Left lung (tissue), 10 donors: ENCODE measurements around the gene TECPR1. TPM values are rescaled to one million over a fixed set of nuclear protein-coding genes. Genes with fewer than 3 reads are reported as not detected.
A peak's percentile ranks its signal among the peaks of the same experiment; 100 is the strongest.

Experiments used
- ATAC-seq: fragments of 200-7000 bp; cut with Tn5 transposase; one replicate; pipeline ENCODE4 v1.9.1; 2020; ENCODE audit warnings: moderate library complexity
- DNase-seq, 4 donors: peaks; one replicate each; pipeline ENCODE4 v3.0.0-alpha.2; 2013 to 2020
- H3K27ac ChIP-seq, 2 donors: fragments of 200-600 bp; sonication (generic) in 1 of 2; one replicate each; pipeline versions ENCODE4 v1.5.0 to v1.8.0; 2020 to 2021
- H3K27me3 ChIP-seq, 2 donors: fragments of 200-600 bp; sonication (generic) in 1 of 2; one replicate each; pipeline versions ENCODE4 v1.5.0 to v1.8.0; 2020 to 2021
- H3K36me3 ChIP-seq, 2 donors: fragments of 200-600 bp; sonication (generic) in 1 of 2; one replicate each; pipeline versions ENCODE4 v1.5.0 to v1.8.0; 2020 to 2021
- H3K4me1 ChIP-seq, 2 donors: fragments of 200-600 bp; one replicate each; pipeline ENCODE4 v1.8.0; 2021
- H3K4me3 ChIP-seq, 2 donors: fragments of 200-600 bp; sonication (generic) in 1 of 2; one replicate each; pipeline versions ENCODE4 v1.5.0 to v1.8.0; 2020 to 2021; ENCODE audit warnings: mild to moderate bottlenecking in 1 of 2
- H3K9me3 ChIP-seq, 2 donors: fragments of 200-600 bp; sonication (generic) in 1 of 2; one replicate each; pipeline versions ENCODE4 v1.5.0 to v1.8.0; 2020 to 2021
- intact Hi-C, 2 donors: fragments of 100-400 bp; cut with DNase I; formaldehyde crosslinking; loops; one replicate each; pipeline versions ENCODE4 v1.11.2 to v1.14.2; 2022
- polyA plus RNA-seq, 6 donors: library from polyadenylated mRNA; unstranded; fragments of 120-200 nt; gene quantifications; one replicate each; pipeline ENCODE4 v1.2.1, GENCODE V29; 2013; ENCODE audit not compliant: insufficient read length in 6 of 6
- total RNA-seq, 2 donors: library from RNA; stranded (reverse); fragmentation: NEBNext Ultra II Directional; extraction: Animal tissue kit (Norgen Biotek cat#: 25700); gene quantifications; one replicate each; pipeline ENCODE4 v1.2.1, GENCODE V29; 2021
- TF ChIP-seq, protein P1 (sequence below), 2 donors: fragments of 200-600 bp; sonication (generic) in 1 of 2; IDR thresholded peaks; one replicate each; pipeline versions ENCODE4 v1.5.0 to v1.8.0; 2021; ENCODE audit warnings: antibody characterized with exemption in 2 of 2
- donor health status: DM: no; HTN: yes; CAD: no.
- donor health status: DM: no; HTN: no; CAD: no.

TECPR1 gene
- total and polyA plus RNA-seq, 8 donors, result 24.5 to 67.4 (median 28.7) TPM

GRCh38 chr7:98280791-98281756 lies 29.0 kb upstream of the TECPR1 start, which contains the start of gene BRI3:
Gene BRI3, plus strand, starts transcription at chr7:98281686. Its CDS starts 110 bp downstream, at chr7:98281796.
- peaks cover 23 to 59% of the 10 kb centered on the region in 2 donors for H3K4me1 ChIP-seq
- H3K27ac ChIP-seq, result peak within 1 kb of the TSS; percentile 95 to 97
- H3K27me3 ChIP-seq, result no peaks in the 10 kb centered on the region
- TF ChIP-seq, protein P1, sequence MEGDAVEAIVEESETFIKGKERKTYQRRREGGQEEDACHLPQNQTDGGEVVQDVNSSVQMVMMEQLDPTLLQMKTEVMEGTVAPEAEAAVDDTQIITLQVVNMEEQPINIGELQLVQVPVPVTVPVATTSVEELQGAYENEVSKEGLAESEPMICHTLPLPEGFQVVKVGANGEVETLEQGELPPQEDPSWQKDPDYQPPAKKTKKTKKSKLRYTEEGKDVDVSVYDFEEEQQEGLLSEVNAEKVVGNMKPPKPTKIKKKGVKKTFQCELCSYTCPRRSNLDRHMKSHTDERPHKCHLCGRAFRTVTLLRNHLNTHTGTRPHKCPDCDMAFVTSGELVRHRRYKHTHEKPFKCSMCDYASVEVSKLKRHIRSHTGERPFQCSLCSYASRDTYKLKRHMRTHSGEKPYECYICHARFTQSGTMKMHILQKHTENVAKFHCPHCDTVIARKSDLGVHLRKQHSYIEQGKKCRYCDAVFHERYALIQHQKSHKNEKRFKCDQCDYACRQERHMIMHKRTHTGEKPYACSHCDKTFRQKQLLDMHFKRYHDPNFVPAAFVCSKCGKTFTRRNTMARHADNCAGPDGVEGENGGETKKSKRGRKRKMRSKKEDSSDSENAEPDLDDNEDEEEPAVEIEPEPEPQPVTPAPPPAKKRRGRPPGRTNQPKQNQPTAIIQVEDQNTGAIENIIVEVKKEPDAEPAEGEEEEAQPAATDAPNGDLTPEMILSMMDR (IDR thresholded peaks at IDR 0.05), result peak in 1 of 2 donors; percentile 62
- DNase-seq (peak; percentile 73 to 96 (median 90)), ATAC-seq (peak; percentile 68)
- peaks cover 0 to 37% of the 10 kb centered on the region in 2 donors for H3K36me3 ChIP-seq
- peak within 1 kb of the TSS; percentile 79 for H3K4me3 ChIP-seq
- no peaks in the 10 kb centered on the region for H3K9me3 ChIP-seq
- intact Hi-C loops, result no loop called here

DNA sequence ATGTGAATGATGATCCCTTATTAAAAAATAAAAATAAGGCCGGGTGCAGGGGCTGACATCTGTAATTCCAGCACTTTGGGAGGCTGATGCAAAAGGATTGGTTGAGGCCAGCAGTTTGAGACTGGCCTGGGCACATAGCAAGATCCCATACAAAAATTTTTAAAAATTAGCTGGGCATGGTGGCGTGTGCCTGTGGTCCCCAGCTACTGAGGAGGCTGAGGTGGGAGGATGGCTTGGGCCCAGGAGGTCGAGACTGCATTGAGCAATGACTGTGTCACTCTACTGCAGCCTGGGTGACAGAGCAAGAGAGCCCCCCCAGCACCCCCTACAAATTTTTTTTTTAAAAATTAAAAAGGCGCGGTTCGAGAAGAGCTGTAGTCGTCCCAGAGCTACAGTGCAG lies 28.3 kb upstream of the TECPR1 start:
- TF ChIP-seq, protein P1 (IDR thresholded peaks at IDR 0.05), result no peak
- no peak for ATAC-seq
- DNase-seq, result no peak
- H3K9me3 ChIP-seq, result no peaks in the 10 kb centered on the region
- H3K4me3 ChIP-seq, result peak overlapping the region in 1 of 2 donors; percentile 79
- H3K27me3 ChIP-seq, result no peaks in the 10 kb centered on the region
- peak overlapping the region; percentile 91 to 93 for H3K27ac ChIP-seq
- peaks cover 0 to 29% of the 10 kb centered on the region in 2 donors for H3K36me3 ChIP-seq
- H3K4me1 ChIP-seq, result peaks cover 15 to 59% of the 10 kb centered on the region in 2 donors
- intact Hi-C loops, result no loop called here

DNA sequence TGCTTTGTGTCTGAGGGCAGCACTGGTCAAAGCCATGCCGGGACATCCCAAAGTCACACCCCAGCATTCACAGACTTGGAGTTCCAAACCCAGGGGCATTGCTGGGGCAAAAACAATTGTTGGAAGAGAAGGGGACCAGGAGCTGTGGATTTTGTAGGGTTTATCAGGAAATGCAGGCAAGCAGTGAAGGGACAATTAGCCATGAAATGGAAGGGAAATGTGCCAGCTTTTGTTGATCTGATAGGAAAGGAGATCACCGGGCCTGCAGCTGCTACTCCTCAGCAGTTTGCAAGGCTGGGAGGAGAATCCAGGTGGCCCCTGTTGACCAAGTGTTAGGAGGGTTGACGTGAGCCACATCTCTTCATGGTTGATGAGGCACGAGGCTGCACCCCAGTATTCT lies 26.9 kb upstream of the TECPR1 start:
- intact Hi-C loops, result no loop called here
- no peak overlapping the region for H3K27ac ChIP-seq
- DNase-seq, result no peak
- H3K27me3 ChIP-seq, result no peaks in the 10 kb centered on the region
- H3K36me3 ChIP-seq, result peaks cover 0 to 17% of the 10 kb centered on the region in 2 donors
- no peak overlapping the region for H3K4me3 ChIP-seq
- TF ChIP-seq, protein P1 (IDR thresholded peaks at IDR 0.05), result no peak
- no peak for ATAC-seq
- peaks cover 6 to 52% of the 10 kb centered on the region in 2 donors for H3K4me1 ChIP-seq
- no peaks in the 10 kb centered on the region for H3K9me3 ChIP-seq

GRCh38 chr7:98278408-98278807 lies 26.4 kb upstream of the TECPR1 start:
- Histone ChIP-seq H3K27me3 (no peaks in the 10 kb centered on the region), H3K4me1 (peaks cover 6 to 55% of the 10 kb centered on the region in 2 donors), H3K4me3 (no peak overlapping the region), H3K36me3 (peaks cover 0 to 12% of the 10 kb centered on the region in 2 donors), H3K27ac (no peak overlapping the region), H3K9me3 (no peaks in the 10 kb centered on the region)
- no peak for DNase-seq
- TF ChIP-seq, protein P1 (IDR thresholded peaks at IDR 0.05), result no peak
- intact Hi-C loops, result no loop called here
- no peak for ATAC-seq

DNA sequence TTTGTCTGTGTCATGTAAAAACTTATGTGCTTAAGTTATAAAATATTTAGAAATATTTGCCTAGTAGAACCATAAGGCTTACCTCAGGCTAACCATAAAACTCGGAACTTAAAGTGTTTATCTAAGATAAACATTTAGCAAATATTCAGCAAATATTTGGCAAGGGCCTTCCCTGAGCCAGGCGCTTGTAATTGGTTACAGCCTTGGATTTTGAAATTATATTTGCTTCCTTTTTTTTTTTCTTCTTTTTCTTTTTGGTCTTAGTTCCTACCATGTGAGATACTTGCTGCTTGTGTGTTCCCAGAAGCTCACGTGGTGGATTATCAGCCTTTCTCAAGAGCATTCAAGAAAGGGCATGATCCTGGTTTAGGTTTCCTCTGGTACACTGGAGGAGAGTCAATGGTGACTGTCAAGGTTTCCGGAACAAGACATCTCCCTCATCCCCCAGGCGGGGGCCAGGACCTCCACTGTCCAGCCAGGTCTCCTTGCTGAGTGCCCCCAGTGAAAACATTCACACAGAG lies 24.3 kb upstream of the TECPR1 start:
- no peaks in the 10 kb centered on the region for H3K27me3 ChIP-seq
- intact Hi-C loops, result no loop called here
- H3K27ac ChIP-seq, result peak overlapping the region; percentile 73 to 86
- H3K9me3 ChIP-seq, result no peaks in the 10 kb centered on the region
- H3K36me3 ChIP-seq, result no peaks in the 10 kb centered on the region
- H3K4me3 ChIP-seq, result no peak overlapping the region
- TF ChIP-seq, protein P1 (IDR thresholded peaks at IDR 0.05), result no peak
- DNase-seq (peak in 2 of 4 donors; percentile 54 to 77), ATAC-seq (peak; percentile 56)
- H3K4me1 ChIP-seq, result peaks cover 6 to 55% of the 10 kb centered on the region in 2 donors
